ENCODE results near the gene SPINK13.

The SPINK13 gene

GRCh38 chr5:148248894-148249293 lies 19.7 kb upstream of the SPINK13 start:
- no peak overlapping the region for H2BK5ac ChIP-seq (ENCODE audit: low read length)
- no CpG with 5 or more reads among the region's 2 CpGs for WGBS, 2 donors (ENCODE audit: extremely low coverage in 2 of 2, insufficient read length in 2 of 2, insufficient replicate concordance in 1 of 2)
- H2BK12ac ChIP-seq (ENCODE audit: low read length), result no peak overlapping the region
- H3K36me3 ChIP-seq (replicated peaks in 1 of 2; ENCODE audit: control insufficient read depth in 2 of 2, insufficient read depth in 2 of 2, low read length in 2 of 2), result no peaks in the 10 kb centered on the region
- H3K14ac ChIP-seq (ENCODE audit: low read length), result no peak overlapping the region
- H3K4me2 ChIP-seq (ENCODE audit: insufficient read depth, low read length, poor library complexity, severe bottlenecking), result no peak overlapping the region
- H2AK5ac ChIP-seq (ENCODE audit: low read depth, low read length), result no peak overlapping the region
- no peak overlapping the region for H3K4me3 ChIP-seq (ENCODE audit: low read length in 2 of 2)
- no peak overlapping the region for H4K91ac ChIP-seq (ENCODE audit: low read depth, low read length, poor library complexity)
- H3K9ac ChIP-seq (ENCODE audit: low read depth, low read length, poor library complexity), result no peak overlapping the region
- H3K79me1 ChIP-seq (ENCODE audit: low read depth, low read length), result no peaks in the 10 kb centered on the region
- no peak overlapping the region for H2BK120ac ChIP-seq (ENCODE audit: low read depth, low read length)
- H3K4ac ChIP-seq (ENCODE audit: low read length), result no peak overlapping the region
- H3K27me3 ChIP-seq (ENCODE audit: control insufficient read depth in 3 of 3, insufficient read depth in 3 of 3, low read depth in 1 of 3, low read length in 3 of 3), result no peaks in the 10 kb centered on the region
- H3K9me3 ChIP-seq (replicated peaks in 1 of 2; ENCODE audit: control insufficient read depth in 2 of 2, insufficient read depth in 1 of 2, low read depth in 1 of 2, low read length in 2 of 2), result no peaks in the 10 kb centered on the region
- H3K4me1 ChIP-seq (ENCODE audit: control insufficient read depth in 2 of 2, insufficient read depth in 1 of 2, low read depth in 1 of 2, low read length in 2 of 2), result no peaks in the 10 kb centered on the region
- DNase-seq (ENCODE audit: low spot score), result no peak
- no peak overlapping the region for H2BK15ac ChIP-seq (ENCODE audit: low read length)
- H4K8ac ChIP-seq (ENCODE audit: low read depth, low read length), result no peak overlapping the region
- no peak overlapping the region for H2AFZ ChIP-seq (ENCODE audit: low read length)
- H3K27ac ChIP-seq (replicated peaks; ENCODE audit: low read length), result no peak overlapping the region
- no peak overlapping the region for H3K23ac ChIP-seq (ENCODE audit: low read depth, low read length, poor library complexity)
- H3K18ac ChIP-seq (ENCODE audit: low read length), result no peak overlapping the region

- H3K36me3 ChIP-seq (replicated peaks in 1 of 2; ENCODE audit: control insufficient read depth in 2 of 2, insufficient read depth in 2 of 2, low read length in 2 of 2), result no peaks in the 10 kb centered on the region
- no peaks in the 10 kb centered on the region for H3K9me3 ChIP-seq (replicated peaks in 1 of 2; ENCODE audit: control insufficient read depth in 2 of 2, insufficient read depth in 1 of 2, low read depth in 1 of 2, low read length in 2 of 2)
- no peak overlapping the region for H2AK5ac ChIP-seq (ENCODE audit: low read depth, low read length)
- no peak overlapping the region for H4K8ac ChIP-seq (ENCODE audit: low read depth, low read length)
- no peak for DNase-seq (ENCODE audit: low spot score)
- no peak overlapping the region for H2BK5ac ChIP-seq (ENCODE audit: low read length)
- no peak overlapping the region for H3K4me3 ChIP-seq (ENCODE audit: low read length in 2 of 2)
- H3K9ac ChIP-seq (ENCODE audit: low read depth, low read length, poor library complexity), result no peak overlapping the region
- no peak overlapping the region for H3K27ac ChIP-seq (replicated peaks; ENCODE audit: low read length)
- H3K4me2 ChIP-seq (ENCODE audit: insufficient read depth, low read length, poor library complexity, severe bottlenecking), result no peak overlapping the region
- no peaks in the 10 kb centered on the region for H3K79me1 ChIP-seq (ENCODE audit: low read depth, low read length)
- no peak overlapping the region for H3K23ac ChIP-seq (ENCODE audit: low read depth, low read length, poor library complexity)
- H2AFZ ChIP-seq (ENCODE audit: low read length), result no peak overlapping the region
- H3K14ac ChIP-seq (ENCODE audit: low read length), result no peak overlapping the region
- no peak overlapping the region for H4K91ac ChIP-seq (ENCODE audit: low read depth, low read length, poor library complexity)
- H3K4me1 ChIP-seq (ENCODE audit: control insufficient read depth in 2 of 2, insufficient read depth in 1 of 2, low read depth in 1 of 2, low read length in 2 of 2), result no peaks in the 10 kb centered on the region
- H2BK120ac ChIP-seq (ENCODE audit: low read depth, low read length), result no peak overlapping the region
- no peak overlapping the region for H3K4ac ChIP-seq (ENCODE audit: low read length)
- H3K18ac ChIP-seq (ENCODE audit: low read length), result no peak overlapping the region
- no peaks in the 10 kb centered on the region for H3K27me3 ChIP-seq (ENCODE audit: control insufficient read depth in 3 of 3, insufficient read depth in 3 of 3, low read depth in 1 of 3, low read length in 3 of 3)
- no peak overlapping the region for H2BK15ac ChIP-seq (ENCODE audit: low read length)
- no peak overlapping the region for H2BK12ac ChIP-seq (ENCODE audit: low read length)
Measured at GRCh38 chr5:148255456-148255855, 13.1 kb upstream of the SPINK13 start.

DNA sequence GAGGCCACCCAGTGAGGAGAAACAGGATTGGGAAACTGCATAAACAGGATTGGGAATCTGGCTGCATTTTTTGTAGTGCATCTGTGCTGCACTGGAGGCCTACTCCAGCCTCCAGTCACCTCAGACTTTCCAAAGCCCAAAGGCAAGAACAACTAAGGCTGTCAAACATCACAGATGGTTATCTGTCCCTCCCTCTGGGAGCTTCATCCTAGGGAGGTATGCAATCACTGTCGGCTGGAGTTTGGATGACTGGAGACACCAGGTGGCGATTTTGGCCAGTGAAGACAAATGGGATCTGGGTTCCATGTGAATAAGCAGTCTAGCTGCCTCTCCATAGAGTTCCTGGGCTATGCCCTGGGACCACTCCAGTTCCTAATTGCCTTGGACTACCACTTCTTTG lies 9.3 kb upstream of the SPINK13 start:
- Histone ChIP-seq H2BK5ac (ENCODE audit: low read length) (no peak overlapping the region), H3K4me1 (ENCODE audit: control insufficient read depth in 2 of 2, insufficient read depth in 1 of 2, low read depth in 1 of 2, low read length in 2 of 2) (no peaks in the 10 kb centered on the region), H3K18ac (ENCODE audit: low read length) (no peak overlapping the region), H4K91ac (ENCODE audit: low read depth, low read length, poor library complexity) (no peak overlapping the region), H3K9me3 (replicated peaks in 1 of 2; ENCODE audit: control insufficient read depth in 2 of 2, insufficient read depth in 1 of 2, low read depth in 1 of 2, low read length in 2 of 2) (no peaks in the 10 kb centered on the region), H3K9ac (ENCODE audit: low read depth, low read length, poor library complexity) (no peak overlapping the region), H3K4me3 (ENCODE audit: low read length in 2 of 2) (peak overlapping the region in 1 of 2 donors; percentile 8), H2BK12ac (ENCODE audit: low read length) (no peak overlapping the region), H3K36me3 (replicated peaks in 1 of 2; ENCODE audit: control insufficient read depth in 2 of 2, insufficient read depth in 2 of 2, low read length in 2 of 2) (no peaks in the 10 kb centered on the region), H3K23ac (ENCODE audit: low read depth, low read length, poor library complexity) (no peak overlapping the region), H2BK15ac (ENCODE audit: low read length) (no peak overlapping the region), H2AFZ (ENCODE audit: low read length) (no peak overlapping the region), H3K27ac (replicated peaks; ENCODE audit: low read length) (no peak overlapping the region), H3K4ac (ENCODE audit: low read length) (no peak overlapping the region), H3K79me1 (ENCODE audit: low read depth, low read length) (no peaks in the 10 kb centered on the region), H3K4me2 (ENCODE audit: insufficient read depth, low read length, poor library complexity, severe bottlenecking) (no peak overlapping the region), H2AK5ac (ENCODE audit: low read depth, low read length) (no peak overlapping the region), H4K8ac (ENCODE audit: low read depth, low read length) (no peak overlapping the region), H3K14ac (ENCODE audit: low read length) (no peak overlapping the region), H3K27me3 (ENCODE audit: control insufficient read depth in 3 of 3, insufficient read depth in 3 of 3, low read depth in 1 of 3, low read length in 3 of 3) (no peaks in the 10 kb centered on the region), H2BK120ac (ENCODE audit: low read depth, low read length) (no peak overlapping the region)
- DNase-seq (ENCODE audit: low spot score), result no peak
- WGBS, 2 donors (ENCODE audit: extremely low coverage in 2 of 2, insufficient read length in 2 of 2, insufficient replicate concordance in 1 of 2), result no CpG with 5 or more reads among the region's 2 CpGs

GRCh38 chr5:148261221-148261620 lies 7.4 kb upstream of the SPINK13 start:
- H3K4me1 ChIP-seq (ENCODE audit: control insufficient read depth in 2 of 2, insufficient read depth in 1 of 2, low read depth in 1 of 2, low read length in 2 of 2), result no peaks in the 10 kb centered on the region
- no peak overlapping the region for H2BK12ac ChIP-seq (ENCODE audit: low read length)
- no peak overlapping the region for H3K4me2 ChIP-seq (ENCODE audit: insufficient read depth, low read length, poor library complexity, severe bottlenecking)
- H2BK120ac ChIP-seq (ENCODE audit: low read depth, low read length), result no peak overlapping the region
- no peak overlapping the region for H2BK15ac ChIP-seq (ENCODE audit: low read length)
- no peak overlapping the region for H3K23ac ChIP-seq (ENCODE audit: low read depth, low read length, poor library complexity)
- H4K91ac ChIP-seq (ENCODE audit: low read depth, low read length, poor library complexity), result no peak overlapping the region
- no peak overlapping the region for H3K18ac ChIP-seq (ENCODE audit: low read length)
- no peak overlapping the region for H3K4me3 ChIP-seq (ENCODE audit: low read length in 2 of 2)
- no peak overlapping the region for H4K8ac ChIP-seq (ENCODE audit: low read depth, low read length)
- H3K27ac ChIP-seq (replicated peaks; ENCODE audit: low read length), result no peak overlapping the region
- no peak overlapping the region for H3K9ac ChIP-seq (ENCODE audit: low read depth, low read length, poor library complexity)
- no peak for DNase-seq (ENCODE audit: low spot score)
- H3K27me3 ChIP-seq (ENCODE audit: control insufficient read depth in 3 of 3, insufficient read depth in 3 of 3, low read depth in 1 of 3, low read length in 3 of 3), result no peaks in the 10 kb centered on the region
- no peaks in the 10 kb centered on the region for H3K9me3 ChIP-seq (replicated peaks in 1 of 2; ENCODE audit: control insufficient read depth in 2 of 2, insufficient read depth in 1 of 2, low read depth in 1 of 2, low read length in 2 of 2)
- H3K36me3 ChIP-seq (replicated peaks in 1 of 2; ENCODE audit: control insufficient read depth in 2 of 2, insufficient read depth in 2 of 2, low read length in 2 of 2), result no peaks in the 10 kb centered on the region
- H3K4ac ChIP-seq (ENCODE audit: low read length), result no peak overlapping the region
- H2AFZ ChIP-seq (ENCODE audit: low read length), result no peak overlapping the region
- no peak overlapping the region for H2AK5ac ChIP-seq (ENCODE audit: low read depth, low read length)
- H2BK5ac ChIP-seq (ENCODE audit: low read length), result no peak overlapping the region
- no peak overlapping the region for H3K14ac ChIP-seq (ENCODE audit: low read length)
- H3K79me1 ChIP-seq (ENCODE audit: low read depth, low read length), result no peaks in the 10 kb centered on the region

Measured in neuronal stem cell (in vitro differentiated cells).